Measurements from ENCODE around the gene SERPINE1. TPM values are rescaled to one million over a fixed set of nuclear protein-coding genes. Genes with fewer than 3 reads are reported as not detected.

The SERPINE1 gene
- total and polyA plus RNA-seq, 2 of the 13 experiments (the other 11 are each of a cell fraction or from before 2014, with no cell fraction given): 21.2 to 1,576 TPM

DNA sequence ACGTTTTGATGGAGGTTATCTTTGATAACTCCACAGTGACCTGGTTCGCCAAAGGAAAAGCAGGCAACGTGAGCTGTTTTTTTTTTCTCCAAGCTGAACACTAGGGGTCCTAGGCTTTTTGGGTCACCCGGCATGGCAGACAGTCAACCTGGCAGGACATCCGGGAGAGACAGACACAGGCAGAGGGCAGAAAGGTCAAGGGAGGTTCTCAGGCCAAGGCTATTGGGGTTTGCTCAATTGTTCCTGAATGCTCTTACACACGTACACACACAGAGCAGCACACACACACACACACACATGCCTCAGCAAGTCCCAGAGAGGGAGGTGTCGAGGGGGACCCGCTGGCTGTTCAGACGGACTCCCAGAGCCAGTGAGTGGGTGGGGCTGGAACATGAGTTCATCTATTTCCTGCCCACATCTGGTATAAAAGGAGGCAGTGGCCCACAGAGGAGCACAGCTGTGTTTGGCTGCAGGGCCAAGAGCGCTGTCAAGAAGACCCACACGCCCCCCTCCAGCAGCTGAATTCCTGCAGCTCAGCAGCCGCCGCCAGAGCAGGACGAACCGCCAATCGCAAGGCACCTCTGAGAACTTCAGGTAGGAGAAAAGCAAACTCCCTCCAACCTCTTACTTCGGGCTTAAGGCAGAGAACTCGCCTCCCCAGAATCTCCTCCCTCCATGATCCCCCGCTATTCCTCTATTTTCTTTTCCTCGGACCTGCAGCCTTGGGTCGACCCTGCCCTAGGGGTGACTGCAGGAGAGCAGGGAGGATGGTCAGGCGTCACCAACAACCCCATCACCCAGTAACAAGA, at the start of gene SERPINE1 (continued):
- no peak for TF ChIP-seq RFX3 (CRISPR knock-in tag; IDR thresholded peaks at IDR 0.05)
- TF ChIP-seq IRX3 (CRISPR knock-in tag; IDR thresholded peaks at IDR 0.05; ENCODE audit: borderline replicate concordance, low read depth): no peak; the same call in 1 of the 2 replicates
- no peak for TF ChIP-seq ZNF672 (CRISPR knock-in tag; IDR thresholded peaks at IDR 0.05)
- no peak for TF ChIP-seq ZNF335 (CRISPR knock-in tag; IDR thresholded peaks at IDR 0.05)
- TF ChIP-seq, protein P1, sequence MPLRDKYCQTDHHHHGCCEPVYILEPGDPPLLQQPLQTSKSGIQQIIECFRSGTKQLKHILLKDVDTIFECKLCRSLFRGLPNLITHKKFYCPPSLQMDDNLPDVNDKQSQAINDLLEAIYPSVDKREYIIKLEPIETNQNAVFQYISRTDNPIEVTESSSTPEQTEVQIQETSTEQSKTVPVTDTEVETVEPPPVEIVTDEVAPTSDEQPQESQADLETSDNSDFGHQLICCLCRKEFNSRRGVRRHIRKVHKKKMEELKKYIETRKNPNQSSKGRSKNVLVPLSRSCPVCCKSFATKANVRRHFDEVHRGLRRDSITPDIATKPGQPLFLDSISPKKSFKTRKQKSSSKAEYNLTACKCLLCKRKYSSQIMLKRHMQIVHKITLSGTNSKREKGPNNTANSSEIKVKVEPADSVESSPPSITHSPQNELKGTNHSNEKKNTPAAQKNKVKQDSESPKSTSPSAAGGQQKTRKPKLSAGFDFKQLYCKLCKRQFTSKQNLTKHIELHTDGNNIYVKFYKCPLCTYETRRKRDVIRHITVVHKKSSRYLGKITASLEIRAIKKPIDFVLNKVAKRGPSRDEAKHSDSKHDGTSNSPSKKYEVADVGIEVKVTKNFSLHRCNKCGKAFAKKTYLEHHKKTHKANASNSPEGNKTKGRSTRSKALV (CRISPR knock-in tag; IDR thresholded peaks at IDR 0.05): 0 out of 2 replicates have a peak, but pooled peaks have one; percentile 13
- TF ChIP-seq, protein P2, sequence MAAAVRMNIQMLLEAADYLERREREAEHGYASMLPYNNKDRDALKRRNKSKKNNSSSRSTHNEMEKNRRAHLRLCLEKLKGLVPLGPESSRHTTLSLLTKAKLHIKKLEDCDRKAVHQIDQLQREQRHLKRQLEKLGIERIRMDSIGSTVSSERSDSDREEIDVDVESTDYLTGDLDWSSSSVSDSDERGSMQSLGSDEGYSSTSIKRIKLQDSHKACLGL (CRISPR knock-in tag; IDR thresholded peaks at IDR 0.05): peak; percentile 12; the same call in 1 of the 2 replicates
- TF ChIP-seq NFYB (CRISPR knock-in tag; IDR thresholded peaks at IDR 0.05): peak; percentile 37; the same call in 1 of the 2 replicates
- peak; percentile 92 for TF ChIP-seq TEAD3 (CRISPR knock-in tag; optimal IDR thresholded peaks at IDR 0.05; ENCODE audit: borderline replicate concordance)
- TF ChIP-seq, protein P3, sequence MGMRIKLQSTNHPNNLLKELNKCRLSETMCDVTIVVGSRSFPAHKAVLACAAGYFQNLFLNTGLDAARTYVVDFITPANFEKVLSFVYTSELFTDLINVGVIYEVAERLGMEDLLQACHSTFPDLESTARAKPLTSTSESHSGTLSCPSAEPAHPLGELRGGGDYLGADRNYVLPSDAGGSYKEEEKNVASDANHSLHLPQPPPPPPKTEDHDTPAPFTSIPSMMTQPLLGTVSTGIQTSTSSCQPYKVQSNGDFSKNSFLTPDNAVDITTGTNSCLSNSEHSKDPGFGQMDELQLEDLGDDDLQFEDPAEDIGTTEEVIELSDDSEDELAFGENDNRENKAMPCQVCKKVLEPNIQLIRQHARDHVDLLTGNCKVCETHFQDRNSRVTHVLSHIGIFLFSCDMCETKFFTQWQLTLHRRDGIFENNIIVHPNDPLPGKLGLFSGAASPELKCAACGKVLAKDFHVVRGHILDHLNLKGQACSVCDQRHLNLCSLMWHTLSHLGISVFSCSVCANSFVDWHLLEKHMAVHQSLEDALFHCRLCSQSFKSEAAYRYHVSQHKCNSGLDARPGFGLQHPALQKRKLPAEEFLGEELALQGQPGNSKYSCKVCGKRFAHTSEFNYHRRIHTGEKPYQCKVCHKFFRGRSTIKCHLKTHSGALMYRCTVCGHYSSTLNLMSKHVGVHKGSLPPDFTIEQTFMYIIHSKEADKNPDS (CRISPR knock-in tag; IDR thresholded peaks at IDR 0.05): peak; percentile 16; the same call in 1 of the 2 replicates
- TF ChIP-seq AHR (CRISPR knock-in tag; IDR thresholded peaks at IDR 0.05): 0 out of 2 replicates have a peak, but pooled peaks have one; percentile 24
- TF ChIP-seq ZNF121 (CRISPR knock-in tag; IDR thresholded peaks at IDR 0.05): no peak; the same call in none of the 2 replicates
- peak; percentile 96 for TF ChIP-seq ZBTB7B (CRISPR knock-in tag; IDR thresholded peaks at IDR 0.05)
- TF ChIP-seq, protein P4, sequence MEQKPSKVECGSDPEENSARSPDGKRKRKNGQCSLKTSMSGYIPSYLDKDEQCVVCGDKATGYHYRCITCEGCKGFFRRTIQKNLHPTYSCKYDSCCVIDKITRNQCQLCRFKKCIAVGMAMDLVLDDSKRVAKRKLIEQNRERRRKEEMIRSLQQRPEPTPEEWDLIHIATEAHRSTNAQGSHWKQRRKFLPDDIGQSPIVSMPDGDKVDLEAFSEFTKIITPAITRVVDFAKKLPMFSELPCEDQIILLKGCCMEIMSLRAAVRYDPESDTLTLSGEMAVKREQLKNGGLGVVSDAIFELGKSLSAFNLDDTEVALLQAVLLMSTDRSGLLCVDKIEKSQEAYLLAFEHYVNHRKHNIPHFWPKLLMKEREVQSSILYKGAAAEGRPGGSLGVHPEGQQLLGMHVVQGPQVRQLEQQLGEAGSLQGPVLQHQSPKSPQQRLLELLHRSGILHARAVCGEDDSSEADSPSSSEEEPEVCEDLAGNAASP (CRISPR knock-in tag; IDR thresholded peaks at IDR 0.05; ENCODE audit: borderline replicate concordance): peak; percentile 96
- peak; percentile 93 for TF ChIP-seq AKAP8 (CRISPR knock-in tag; IDR thresholded peaks at IDR 0.05)
- TF ChIP-seq, protein P5, sequence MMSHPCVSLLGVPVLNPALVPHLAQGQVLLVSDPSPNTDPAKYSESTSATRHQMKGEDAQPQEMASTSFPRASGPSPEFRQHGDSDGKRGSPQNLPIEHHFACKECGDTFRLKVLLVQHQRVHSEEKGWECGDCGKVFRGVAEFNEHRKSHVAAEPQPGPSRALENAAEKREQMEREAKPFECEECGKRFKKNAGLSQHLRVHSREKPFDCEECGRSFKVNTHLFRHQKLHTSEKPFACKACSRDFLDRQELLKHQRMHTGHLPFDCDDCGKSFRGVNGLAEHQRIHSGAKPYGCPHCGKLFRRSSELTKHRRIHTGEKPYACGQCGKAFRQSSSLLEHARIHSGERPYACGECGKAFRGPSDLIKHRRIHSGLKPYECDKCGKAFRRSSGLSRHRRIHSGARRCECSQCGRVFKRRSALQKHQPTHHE (CRISPR knock-in tag; IDR thresholded peaks at IDR 0.05; ENCODE audit: borderline replicate concordance): peak; percentile 3; the same call in 1 of the 2 replicates
- TF ChIP-seq ZSCAN20 (CRISPR knock-in tag; IDR thresholded peaks at IDR 0.05; ENCODE audit: borderline replicate concordance): no peak
- no peak for TF ChIP-seq SATB2 (CRISPR knock-in tag; IDR thresholded peaks at IDR 0.05)
- no peak for TF ChIP-seq TOE1 (CRISPR knock-in tag; IDR thresholded peaks at IDR 0.05)
- TF ChIP-seq HMG20B (CRISPR knock-in tag; conservative IDR thresholded peaks at IDR 0.05): peak; percentile 62; the same call in 1 of the 2 replicates

All from HepG2 (cell line).